Skeletal muscle tissue (tissue), 4 donors: Measurements from ENCODE around the gene CBFA2T3. TPM values are rescaled to one million over a fixed set of nuclear protein-coding genes. Genes with fewer than 3 reads are reported as not detected.

Experiments used
- H3K27ac ChIP-seq: one replicate; pipeline ENCODE4 v1.7.0; 2013; ENCODE audit warnings: mild to moderate bottlenecking, low read depth, low read length, inconsistent platforms
- H3K27me3 ChIP-seq, 3 donors: one replicate each; pipeline ENCODE4 v1.7.0; 2013; ENCODE audit warnings: low read length in 3 of 3; ENCODE audit not compliant: control insufficient read depth in 3 of 3, insufficient read depth in 3 of 3
- H3K36me3 ChIP-seq, 3 donors: one replicate each; pipeline ENCODE4 v1.7.0; 2013; ENCODE audit warnings: low read length in 3 of 3; ENCODE audit not compliant: control insufficient read depth in 3 of 3, insufficient read depth in 3 of 3
- H3K4me1 ChIP-seq, 3 donors: one replicate each; pipeline ENCODE4 v1.7.0; 2013; ENCODE audit warnings: low read length in 3 of 3, mild to moderate bottlenecking in 3 of 3; ENCODE audit not compliant: control insufficient read depth in 3 of 3, insufficient read depth in 3 of 3
- H3K4me3 ChIP-seq, 3 donors: one replicate each; pipeline ENCODE4 v1.7.0; 2013; ENCODE audit warnings: low read length in 3 of 3
- H3K9ac ChIP-seq, 3 donors: one replicate each; pipeline ENCODE4 v1.7.0; 2013; ENCODE audit warnings: low read length in 3 of 3, mild to moderate bottlenecking in 3 of 3, moderate library complexity in 2 of 3, low read depth in 1 of 3
- H3K9me3 ChIP-seq, 3 donors: one replicate each; pipeline ENCODE4 v1.7.0; 2013; ENCODE audit warnings: low read length in 3 of 3; ENCODE audit not compliant: control insufficient read depth in 3 of 3
- total RNA-seq: library from RNA; depleted of rRNA; stranded (reverse); fragments of >200 nt; gene quantifications from one replicate; pipeline ENCODE4 v1.2.3, GENCODE V29; 2014
- donor health status: Osteomylitis.

The CBFA2T3 gene
- total RNA-seq, 1 donor from 2014 or later: 2.1 TPM

DNA sequence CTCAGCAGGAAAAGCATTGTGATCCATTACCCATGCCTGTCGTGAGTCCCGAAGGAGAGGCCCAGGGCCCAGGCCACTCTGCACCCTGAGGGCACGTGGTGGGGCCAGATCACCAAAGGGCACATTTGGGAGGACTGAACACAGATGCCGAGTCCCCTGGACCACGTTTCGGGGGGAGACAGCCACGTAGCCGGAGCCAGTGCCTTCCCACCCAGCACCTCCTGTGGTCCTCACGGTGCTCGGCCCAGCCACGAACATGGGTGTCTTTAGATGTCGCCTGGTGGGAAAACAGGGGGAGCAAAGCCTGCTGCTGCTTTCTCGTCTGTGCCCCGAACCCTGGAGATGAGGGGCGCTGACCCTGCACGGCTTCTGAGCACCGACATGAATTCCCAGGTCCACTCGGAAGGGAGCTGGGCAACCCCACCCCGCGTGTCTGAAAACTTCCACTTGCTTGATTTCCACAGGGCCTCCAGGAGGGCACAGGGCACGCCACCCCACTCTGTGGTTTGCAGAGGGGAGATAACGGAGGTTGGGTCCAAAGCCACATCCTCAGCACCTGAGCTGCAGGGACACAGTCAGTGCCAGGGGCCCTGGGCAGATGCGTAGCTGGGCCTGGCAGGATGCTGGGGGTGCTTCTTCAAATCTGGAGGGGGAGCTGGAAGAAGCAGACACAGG is 14.4 kb downstream of the CBFA2T3 start:
- Histone ChIP-seq H3K9me3 (no peaks in the 10 kb centered on the region), H3K27me3 (peaks cover 24 to 32% (median 30%) of the 10 kb centered on the region in 3 donors), H3K27ac (no peak overlapping the region), H3K4me3 (no peak overlapping the region), H3K36me3 (no peaks in the 10 kb centered on the region), H3K9ac (no peak overlapping the region), H3K4me1 (peaks cover 0 to 2% (median under 1%) of the 10 kb centered on the region in 3 donors)

DNA sequence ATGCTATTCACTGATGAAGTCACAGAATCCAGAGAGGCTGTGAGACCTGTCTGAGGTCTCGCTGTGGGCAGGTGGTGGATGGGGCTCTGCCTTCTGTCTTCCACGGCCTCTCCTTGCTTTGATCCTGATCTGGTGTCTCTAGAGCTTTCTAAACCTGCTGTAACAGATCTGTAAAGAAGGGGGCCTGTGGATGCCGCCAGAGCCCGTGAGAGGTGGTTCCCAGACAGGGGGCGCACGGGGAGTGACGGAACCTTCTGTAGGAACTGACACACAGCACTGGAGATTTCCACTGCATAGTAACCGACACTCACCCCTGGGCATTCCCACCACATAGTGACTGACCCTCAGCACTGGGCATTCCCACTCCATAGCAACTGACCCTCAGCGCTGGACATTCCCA is 16.0 kb downstream of the CBFA2T3 start:
- no peaks in the 10 kb centered on the region for H3K36me3 ChIP-seq
- no peaks in the 10 kb centered on the region for H3K9me3 ChIP-seq
- no peak overlapping the region for H3K4me3 ChIP-seq
- H3K27ac ChIP-seq: no peak overlapping the region
- peaks cover 0 to 8% (median 7%) of the 10 kb centered on the region in 3 donors for H3K4me1 ChIP-seq
- peaks cover 30 to 46% (median 40%) of the 10 kb centered on the region in 3 donors for H3K27me3 ChIP-seq
- no peak overlapping the region for H3K9ac ChIP-seq

GRCh38 chr16:88960516-88960915 is 16.5 kb downstream of the CBFA2T3 start:
- Histone ChIP-seq H3K9ac (no peak overlapping the region), H3K27me3 (peaks cover 28 to 45% (median 39%) of the 10 kb centered on the region in 3 donors), H3K9me3 (no peaks in the 10 kb centered on the region), H3K27ac (no peak overlapping the region), H3K4me1 (peaks cover 0 to 8% (median 7%) of the 10 kb centered on the region in 3 donors), H3K4me3 (no peak overlapping the region), H3K36me3 (no peaks in the 10 kb centered on the region)

DNA sequence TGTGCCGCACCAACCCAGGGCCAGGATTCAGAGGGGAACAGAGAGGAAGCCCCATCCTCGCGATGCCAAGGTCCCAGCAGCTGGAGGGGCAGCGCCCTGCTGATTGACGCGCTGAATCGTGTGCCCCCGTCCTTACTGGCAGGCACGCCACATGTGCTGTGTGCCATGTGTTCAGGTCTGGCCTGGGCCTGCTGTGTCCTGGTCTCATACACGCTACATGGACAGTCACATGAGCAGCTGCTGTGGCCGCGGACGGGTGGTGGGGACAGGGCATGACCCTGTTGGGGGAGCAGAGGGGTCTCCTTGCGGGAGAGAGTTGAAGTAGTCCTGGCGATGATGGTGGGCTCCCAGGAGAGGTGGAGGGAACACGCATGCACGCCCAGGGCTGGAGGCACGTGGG is 18.0 kb downstream of the CBFA2T3 start:
- no peaks in the 10 kb centered on the region for H3K9me3 ChIP-seq
- no peak overlapping the region for H3K27ac ChIP-seq
- peaks cover 28 to 44% (median 36%) of the 10 kb centered on the region in 3 donors for H3K27me3 ChIP-seq
- peaks cover 0 to 8% (median 7%) of the 10 kb centered on the region in 3 donors for H3K4me1 ChIP-seq
- no peak overlapping the region for H3K4me3 ChIP-seq
- H3K36me3 ChIP-seq: no peaks in the 10 kb centered on the region
- H3K9ac ChIP-seq: no peak overlapping the region

- H3K27me3 ChIP-seq: peaks cover 30 to 47% (median 37%) of the 10 kb centered on the region in 3 donors
Measured at GRCh38 chr16:88957887-88958577, 19.0 kb downstream of the CBFA2T3 start.

GRCh38 chr16:88957433-88957767 is 19.6 kb downstream of the CBFA2T3 start:
- Histone ChIP-seq H3K36me3 (no peaks in the 10 kb centered on the region), H3K9ac (no peak overlapping the region), H3K9me3 (no peaks in the 10 kb centered on the region), H3K4me3 (no peak overlapping the region), H3K4me1 (peaks cover 0 to 8% (median 7%) of the 10 kb centered on the region in 3 donors), H3K27me3 (peaks cover 28 to 46% (median 37%) of the 10 kb centered on the region in 3 donors), H3K27ac (no peak overlapping the region)

More at GRCh38 chr16:88957887-88958577, 19.0 kb downstream of the CBFA2T3 start:
- no peaks in the 10 kb centered on the region for H3K36me3 ChIP-seq
- H3K4me3 ChIP-seq: no peak overlapping the region
- no peak overlapping the region for H3K27ac ChIP-seq
- H3K9me3 ChIP-seq: no peaks in the 10 kb centered on the region
- peaks cover 0 to 8% (median 7%) of the 10 kb centered on the region in 3 donors for H3K4me1 ChIP-seq
- no peak overlapping the region for H3K9ac ChIP-seq

GRCh38 chr16:88956546-88957432 is 20.2 kb downstream of the CBFA2T3 start:
- H3K36me3 ChIP-seq: no peaks in the 10 kb centered on the region
- H3K27me3 ChIP-seq: peaks cover 26 to 51% (median 42%) of the 10 kb centered on the region in 3 donors
- H3K27ac ChIP-seq: no peak overlapping the region
- H3K9ac ChIP-seq: no peak overlapping the region
- H3K4me1 ChIP-seq: peaks cover 0 to 8% (median 7%) of the 10 kb centered on the region in 3 donors
- no peaks in the 10 kb centered on the region for H3K9me3 ChIP-seq
- H3K4me3 ChIP-seq: no peak overlapping the region

GRCh38 chr16:88955906-88956305 is 21.1 kb downstream of the CBFA2T3 start:
- Histone ChIP-seq H3K4me1 (peaks cover 0 to 8% (median 7%) of the 10 kb centered on the region in 3 donors), H3K36me3 (no peaks in the 10 kb centered on the region), H3K27me3 (peaks cover 26 to 52% (median 46%) of the 10 kb centered on the region in 3 donors), H3K9me3 (no peaks in the 10 kb centered on the region), H3K27ac (no peak overlapping the region), H3K4me3 (no peak overlapping the region), H3K9ac (no peak overlapping the region)

DNA sequence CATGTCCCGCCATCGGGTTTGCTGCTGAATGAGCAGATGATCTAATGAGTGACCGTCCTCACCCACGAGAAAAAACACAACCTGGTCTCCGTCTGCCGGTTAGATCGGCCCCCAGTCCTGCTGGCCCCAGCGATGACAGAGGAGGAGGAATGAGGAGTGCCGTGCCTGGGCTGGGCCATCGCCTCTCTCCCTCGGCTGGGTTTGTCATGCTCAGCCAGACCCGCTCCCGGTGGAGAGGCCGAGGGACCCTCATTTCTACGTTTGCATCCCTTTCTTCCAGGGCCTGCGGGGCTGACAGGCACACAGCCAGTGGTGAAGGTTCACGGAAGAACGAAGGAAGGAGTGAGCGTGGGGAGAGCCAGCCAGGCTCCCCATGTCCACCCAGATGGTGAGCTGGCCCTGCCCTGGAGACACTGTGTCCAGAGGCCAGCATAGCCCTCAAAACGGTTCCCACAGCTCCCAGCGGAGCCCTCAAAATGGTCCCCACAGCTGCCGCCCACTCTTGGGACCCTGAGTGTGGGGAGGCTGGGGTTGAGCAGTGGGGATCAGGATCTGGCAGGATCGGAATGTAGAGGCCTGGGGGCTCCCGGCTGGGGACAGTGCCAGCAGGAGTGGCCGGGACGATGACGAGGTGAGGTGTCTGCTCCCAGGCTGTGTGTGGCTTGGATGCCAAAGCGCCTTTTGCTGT is 23.9 kb downstream of the CBFA2T3 start:
- Histone ChIP-seq H3K9ac (no peak overlapping the region), H3K36me3 (no peaks in the 10 kb centered on the region), H3K9me3 (no peaks in the 10 kb centered on the region), H3K27me3 (peaks cover 26 to 38% (median 35%) of the 10 kb centered on the region in 3 donors), H3K27ac (no peak overlapping the region), H3K4me3 (no peak overlapping the region), H3K4me1 (peaks cover 0 to 8% (median 7%) of the 10 kb centered on the region in 3 donors)
